ENCODE results near the gene SEMA4C.
"Not testable (repeated sequence)": the region's sequence is repeated elsewhere in the genome, so short reads cannot be mapped to it uniquely, and the experiment has no call there.

Gene SEMA4C

DNA sequence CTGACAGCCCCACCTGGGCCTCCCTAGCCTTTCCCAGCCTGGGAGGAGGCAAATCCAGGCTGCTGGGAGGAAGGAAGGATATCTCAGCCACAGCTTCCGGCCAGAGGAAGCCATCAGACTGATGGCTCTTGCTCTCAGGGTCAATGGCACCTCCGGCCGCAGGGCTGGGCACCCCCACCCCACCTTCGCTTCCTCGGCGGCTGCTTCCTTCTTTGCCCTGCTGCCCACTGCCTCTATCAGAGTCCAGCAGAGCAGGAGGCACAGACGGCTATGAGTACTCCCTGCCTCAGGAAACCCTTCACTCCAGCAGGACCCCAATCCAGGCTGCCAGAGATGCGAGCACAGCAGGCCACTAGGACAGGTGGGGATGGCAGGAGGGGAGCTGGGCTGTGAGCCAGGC, 3.3 kb downstream of the SEMA4C start:
- DNase-seq (ENCODE audit: low spot score): no peak

DNA sequence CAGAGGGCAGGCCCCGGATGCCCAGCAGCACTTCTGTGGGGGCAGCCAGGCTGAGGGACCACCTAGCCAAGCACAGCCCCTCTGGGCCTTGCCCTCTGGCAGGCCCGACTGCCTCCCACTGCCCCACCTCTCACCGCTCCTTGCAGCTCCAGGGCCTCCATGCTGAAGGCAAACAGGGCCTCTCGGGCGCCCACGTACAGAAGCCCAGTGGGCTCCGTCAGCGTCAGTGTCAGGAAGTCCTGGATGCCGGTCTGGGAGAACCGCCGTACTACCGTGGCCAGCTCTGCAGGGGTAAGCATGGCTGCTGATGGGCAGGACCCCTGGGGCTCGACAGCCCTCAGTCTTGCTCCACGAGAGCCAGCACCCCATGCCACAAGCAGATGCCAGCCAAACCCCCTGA, 3.7 kb downstream of the SEMA4C start:
- DNase-seq (ENCODE audit: low spot score): no peak

DNA sequence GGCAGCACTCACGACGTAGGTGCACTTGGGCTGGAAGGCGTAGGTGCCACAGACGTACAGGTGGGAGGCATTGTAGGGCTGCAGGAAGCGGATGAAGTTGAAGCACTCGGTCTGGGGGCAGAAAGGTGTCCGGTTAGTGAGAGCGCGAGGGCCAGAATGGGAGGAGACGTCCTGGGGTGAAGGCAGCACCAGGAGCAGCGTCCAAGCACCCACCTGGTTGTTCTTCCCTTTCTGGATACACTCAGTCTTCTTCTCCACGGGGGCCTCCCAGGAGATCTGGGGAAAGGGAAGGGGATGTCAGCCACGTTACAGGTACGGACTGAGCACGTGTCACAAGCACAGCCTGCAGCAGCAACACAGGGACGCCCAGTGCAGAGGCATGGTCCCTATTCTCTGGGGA, 4.2 kb downstream of the SEMA4C start:
- DNase-seq (ENCODE audit: low spot score): no peak

DNA sequence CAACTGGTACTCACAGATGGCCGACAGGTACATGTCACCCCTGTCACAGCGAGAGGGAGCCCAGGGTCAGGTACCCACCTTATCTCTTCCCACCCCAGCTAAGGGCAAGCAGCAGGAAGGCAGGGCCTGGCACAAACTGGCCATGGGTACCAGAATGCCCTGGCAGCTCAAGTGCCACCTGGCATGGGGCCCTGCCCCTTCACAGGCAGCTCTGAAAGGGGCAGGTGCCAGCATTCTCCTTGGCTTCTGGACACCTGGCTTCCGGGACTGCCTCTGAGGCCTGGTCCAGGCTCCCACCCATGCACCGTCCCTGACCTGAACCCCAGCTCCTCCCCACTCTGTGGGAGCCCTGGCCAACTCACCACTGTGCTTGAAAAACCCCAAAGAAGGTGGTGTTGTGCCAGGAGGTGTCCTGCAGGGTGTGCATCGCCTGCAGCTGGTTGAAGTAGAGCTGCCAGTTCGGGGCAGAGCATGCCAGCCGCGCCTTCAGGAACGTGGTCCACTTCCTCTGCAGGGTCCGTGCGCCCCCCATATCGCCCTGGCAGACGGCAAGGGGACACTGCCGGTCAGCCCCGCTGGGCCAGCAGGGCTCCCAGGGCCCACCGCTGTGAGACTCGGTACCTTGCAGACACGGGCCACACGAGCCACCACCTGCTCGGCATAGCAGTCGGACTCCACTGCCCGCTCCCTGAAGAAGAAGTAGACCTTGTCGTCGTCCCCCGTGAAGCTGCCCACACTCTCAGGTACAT, 5.4 kb downstream of the SEMA4C start:
- no peak for DNase-seq (ENCODE audit: low spot score)

DNA sequence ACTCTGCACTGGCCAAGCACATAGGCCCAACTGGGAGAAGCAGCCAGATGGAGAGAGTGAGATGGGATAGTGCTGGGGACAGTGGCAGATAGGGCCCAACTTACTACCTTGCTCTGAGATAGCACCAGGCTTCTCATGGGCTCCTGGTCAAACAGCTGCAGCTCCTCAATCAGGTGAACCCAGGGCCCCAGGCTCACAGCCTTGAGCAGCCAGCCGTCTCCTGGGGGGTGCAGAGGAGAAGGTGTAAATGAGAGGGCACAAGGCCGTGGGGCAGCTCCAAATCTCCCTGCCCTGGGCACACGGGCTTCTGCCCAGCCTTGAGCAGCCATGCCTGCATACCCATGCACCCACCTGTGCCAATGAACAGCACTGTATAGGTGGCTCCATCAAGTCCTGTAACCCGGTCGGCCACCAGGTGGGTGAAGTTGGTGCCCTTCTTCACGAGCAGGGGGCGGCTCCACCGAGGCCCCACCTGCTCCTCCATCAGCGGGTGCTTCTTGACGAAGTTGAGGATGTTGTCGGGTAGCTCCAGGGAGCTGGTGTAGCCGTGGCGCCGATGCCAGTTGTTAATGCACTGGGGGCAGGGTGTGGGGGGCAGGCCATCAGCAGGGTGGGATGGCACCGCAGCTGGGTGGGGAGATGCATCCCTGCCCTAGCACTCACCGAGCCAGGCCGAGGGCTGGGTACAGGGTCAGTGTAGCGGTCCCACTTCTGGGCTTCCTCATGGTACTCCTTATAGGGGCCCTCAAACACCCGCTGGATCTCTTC, 6.1 kb downstream of the SEMA4C start:
- DNase-seq (ENCODE audit: low spot score): no peak

DNA sequence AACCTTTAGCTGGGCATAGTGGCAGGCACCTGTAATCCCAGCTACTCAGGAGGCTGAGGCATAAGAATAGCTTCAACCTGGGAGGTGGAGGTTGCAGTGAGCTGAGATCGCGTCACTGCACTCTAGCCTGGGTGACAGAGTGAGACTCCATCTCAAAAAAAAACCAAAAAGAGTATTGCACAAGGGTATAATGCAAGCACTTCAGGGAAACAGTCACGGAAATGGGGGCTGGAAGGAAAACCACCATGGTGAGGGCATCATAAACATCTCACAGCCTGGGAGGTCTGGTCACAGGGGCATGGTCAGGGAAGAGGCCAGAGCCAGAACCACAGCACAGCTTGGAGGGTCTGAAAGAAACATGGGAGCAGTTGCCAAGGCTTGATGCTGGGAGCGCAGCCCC, 6.8 kb downstream of the SEMA4C start:
- not testable (repeated sequence) for DNase-seq (ENCODE audit: low spot score)

DNA sequence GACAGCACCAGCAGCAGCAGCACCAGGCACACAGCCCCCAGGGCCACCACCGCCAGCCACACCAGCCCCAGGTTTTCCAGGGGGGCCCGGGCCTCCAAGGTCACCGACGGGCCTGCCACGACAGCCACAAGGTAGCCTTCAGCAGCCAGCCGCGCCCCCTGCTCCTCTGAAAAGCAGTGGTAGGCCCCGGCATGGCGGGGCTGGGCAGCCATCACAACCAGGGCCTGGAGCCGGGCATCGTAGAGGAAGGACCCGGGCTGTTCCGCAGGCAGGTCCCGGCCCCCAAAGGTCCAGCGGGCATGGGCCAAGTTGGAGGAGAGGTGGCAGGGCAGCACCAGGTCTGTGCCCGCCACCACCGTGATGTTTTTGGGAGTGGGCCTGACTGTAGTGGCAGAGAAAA, 8.8 kb downstream of the SEMA4C start:
- no peak for DNase-seq (ENCODE audit: low spot score)

DNA sequence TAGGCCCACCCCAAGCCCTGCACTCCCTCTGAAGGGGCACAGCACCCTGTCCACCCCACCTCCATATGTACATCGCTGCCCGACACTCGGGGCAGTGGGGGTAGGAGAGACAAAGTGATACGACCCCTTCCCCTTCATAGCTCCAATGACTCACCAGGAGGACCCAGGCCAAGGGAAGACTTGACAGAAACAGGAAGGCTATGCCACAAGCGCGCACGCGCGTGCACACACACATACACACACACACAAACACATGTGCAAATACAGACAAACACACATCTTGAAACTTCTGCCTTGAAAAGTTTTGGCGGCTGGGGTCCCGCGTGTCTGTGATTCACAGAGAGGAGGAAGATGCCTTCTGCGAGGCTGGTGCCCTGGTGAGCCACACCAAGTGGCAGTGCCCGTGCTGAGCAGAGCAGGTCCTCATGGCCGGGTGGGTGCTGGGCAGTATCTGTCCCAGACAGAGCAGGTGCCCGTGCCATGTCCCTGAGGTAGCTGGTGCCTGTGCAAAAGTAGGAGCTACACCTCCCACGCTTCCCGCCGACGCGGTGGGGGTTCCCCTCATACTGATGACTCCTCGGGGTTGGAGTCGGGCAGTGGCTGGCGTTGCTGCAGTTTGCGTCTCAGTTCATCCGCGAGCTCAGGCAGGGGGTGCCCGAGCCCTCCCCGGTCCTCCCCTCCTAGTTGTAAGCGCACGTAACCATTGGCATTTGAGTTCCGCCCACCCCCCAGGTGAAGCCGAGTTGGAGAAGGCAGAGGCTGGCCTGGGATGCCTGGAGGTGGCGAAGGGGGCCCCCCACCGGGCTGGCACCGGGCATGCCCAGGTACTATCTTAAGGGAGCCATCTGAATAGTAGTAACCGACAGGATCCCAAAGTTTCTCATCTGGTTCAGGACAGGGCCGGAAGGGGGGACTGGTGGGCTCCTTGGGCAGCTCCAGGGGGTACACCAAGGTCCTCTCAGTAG, 9.5 kb downstream of the SEMA4C start:
- no peak for DNase-seq (ENCODE audit: low spot score)

DNA sequence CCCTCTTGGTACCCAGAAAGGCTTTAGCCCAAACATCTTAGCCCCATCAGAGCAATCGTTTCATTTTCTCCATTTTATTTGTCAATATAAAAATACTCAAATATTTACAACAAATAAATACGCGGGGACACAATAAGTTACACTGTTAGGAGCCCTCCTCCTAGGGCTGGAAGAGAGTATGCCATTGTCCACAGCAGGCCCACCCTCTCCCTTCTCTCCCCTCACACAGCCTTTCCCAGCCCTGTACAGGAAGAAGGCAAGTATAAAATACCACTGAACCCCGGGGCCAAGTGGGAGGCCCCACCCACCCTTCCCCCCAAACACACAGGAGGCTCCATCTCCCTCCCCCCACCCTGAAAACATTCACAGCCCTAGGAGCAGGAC, 10.2 kb downstream of the SEMA4C start:
- DNase-seq (ENCODE audit: low spot score): no peak

DNA sequence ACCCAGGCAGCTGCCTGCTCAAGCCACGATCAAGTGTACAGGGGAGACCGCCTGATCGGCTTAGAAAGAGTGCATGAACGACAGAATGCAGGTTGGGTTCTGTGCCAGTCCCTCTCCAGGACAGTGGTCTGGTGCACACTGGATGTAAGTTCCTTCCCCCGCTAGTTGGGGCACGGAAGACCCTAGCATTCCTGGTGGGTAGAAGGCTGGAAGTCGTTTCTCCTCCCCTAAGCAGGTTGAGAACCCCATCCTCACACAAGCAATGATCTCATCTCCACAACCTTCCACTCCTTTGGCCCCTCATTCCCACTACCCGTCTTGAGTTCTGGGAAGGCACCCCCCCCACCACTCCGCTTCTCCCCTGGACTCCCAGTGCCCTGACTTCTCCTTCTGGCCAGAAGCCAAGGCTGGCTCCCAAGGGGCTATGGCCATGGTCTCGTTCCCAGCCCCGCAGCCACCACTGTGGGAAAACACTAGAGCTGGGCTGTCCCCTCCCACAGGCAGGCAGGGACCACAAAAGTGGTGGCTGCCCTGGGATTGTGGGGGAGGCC, 10.7 kb downstream of the SEMA4C start:
- no peak for DNase-seq (ENCODE audit: low spot score)

DNA sequence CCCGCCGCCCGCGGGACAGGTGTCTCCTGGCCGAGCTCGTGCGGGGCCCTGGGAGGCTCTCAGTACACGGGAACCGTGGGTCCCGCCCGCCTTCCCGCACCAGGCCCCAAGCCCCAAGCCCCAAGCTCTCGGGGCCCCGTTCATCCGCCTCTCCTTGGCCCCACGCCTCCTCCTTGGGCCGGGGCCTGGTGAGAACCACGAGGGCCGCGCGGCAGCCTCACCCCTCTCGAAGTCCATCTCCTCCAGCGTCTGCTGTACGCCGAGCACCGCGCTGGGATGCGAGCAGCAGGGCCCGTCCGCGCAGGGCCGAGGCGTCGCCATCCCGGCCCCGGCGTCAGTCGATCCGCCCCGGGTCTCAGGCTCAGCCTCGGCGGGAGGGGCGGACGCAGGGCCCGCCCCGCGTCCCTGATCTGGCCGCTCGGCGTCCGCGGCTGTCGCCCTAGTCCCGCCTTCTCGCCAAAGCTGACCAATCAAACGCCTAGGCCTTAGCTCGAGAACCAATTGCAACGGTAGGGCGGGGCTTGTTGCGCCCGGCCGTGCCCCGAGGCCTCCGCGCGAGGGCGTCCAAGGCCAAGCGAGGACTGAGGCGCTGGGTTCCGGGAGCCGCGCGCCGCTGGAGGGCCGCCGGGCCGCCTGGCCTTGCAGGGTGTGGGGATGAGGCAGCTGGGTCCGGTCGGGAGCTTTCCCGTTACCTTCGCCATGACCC, 12.1 kb downstream of the SEMA4C start, which contains the start of gene ANKRD39:
TSS of gene ANKRD39 (minus strand) at position 350 of the 706 bp plus-strand sequence. CDS start at position 321, 29 bp downstream.
- peak; percentile 96 for DNase-seq (ENCODE audit: low spot score)

DNA sequence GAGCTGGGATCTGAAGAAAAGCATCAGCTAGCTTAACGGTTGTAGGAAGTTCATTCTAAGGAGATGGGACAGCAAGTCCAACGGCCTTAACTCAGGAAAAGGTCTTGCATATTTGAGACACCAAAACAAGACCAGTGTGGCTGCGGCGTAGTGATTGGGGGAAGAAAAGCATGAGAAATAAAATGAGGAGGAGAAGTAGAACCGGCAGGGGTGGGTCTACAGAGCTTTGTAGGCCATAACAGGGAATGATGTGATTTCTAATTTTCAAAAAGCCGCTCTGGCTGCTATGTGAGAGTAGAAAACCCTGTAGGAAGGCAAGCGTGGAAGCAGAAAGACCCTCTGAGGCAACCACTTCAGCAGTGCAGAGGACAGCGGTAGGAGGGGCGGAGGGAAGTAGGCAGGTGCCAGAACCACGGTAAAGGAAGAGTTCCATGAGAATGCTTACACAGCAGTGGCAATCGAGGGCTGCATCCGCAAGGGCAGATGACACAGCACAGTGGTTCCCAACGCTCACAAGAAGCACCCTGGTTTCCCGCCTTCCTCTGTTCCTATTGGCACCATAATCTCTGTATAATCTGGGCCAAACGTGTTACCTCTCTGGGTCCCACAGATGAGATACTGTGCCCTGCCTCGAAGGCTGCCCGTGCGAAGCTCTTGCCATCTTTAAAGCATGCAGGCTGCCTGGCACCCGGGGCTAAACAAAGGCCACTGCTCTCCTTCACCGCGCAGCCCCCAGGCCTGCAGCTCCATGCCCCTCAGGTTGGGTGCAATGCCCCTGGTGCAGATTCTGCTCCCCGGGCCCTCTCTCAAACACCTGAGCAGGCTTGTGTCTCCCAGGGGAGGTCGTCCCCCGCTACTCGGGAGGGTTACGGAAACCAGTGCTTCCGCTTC, 12.9 kb downstream of the SEMA4C start:
- DNase-seq (ENCODE audit: low spot score): peak; percentile 79

DNA sequence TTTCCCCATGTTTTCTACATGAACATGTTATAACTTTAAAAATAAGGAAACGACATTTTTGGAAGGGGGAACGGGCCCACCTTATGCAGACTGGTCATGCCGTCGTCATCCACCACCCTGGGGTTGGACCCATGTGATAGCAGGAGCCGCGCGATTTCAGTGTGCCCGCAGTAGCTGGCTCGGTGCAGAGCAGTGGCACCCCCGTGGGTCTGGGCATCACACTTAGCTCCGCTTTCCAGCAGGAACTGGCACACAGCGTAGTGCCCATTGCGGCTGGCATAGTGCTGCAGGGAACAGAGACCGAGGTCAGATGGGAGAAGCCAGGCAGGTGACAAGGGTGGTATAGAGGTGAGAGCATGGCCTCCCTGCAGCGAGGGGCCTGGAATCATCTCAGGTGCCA, 16.6 kb downstream of the SEMA4C start:
- no peak for DNase-seq (ENCODE audit: low spot score)

DNA sequence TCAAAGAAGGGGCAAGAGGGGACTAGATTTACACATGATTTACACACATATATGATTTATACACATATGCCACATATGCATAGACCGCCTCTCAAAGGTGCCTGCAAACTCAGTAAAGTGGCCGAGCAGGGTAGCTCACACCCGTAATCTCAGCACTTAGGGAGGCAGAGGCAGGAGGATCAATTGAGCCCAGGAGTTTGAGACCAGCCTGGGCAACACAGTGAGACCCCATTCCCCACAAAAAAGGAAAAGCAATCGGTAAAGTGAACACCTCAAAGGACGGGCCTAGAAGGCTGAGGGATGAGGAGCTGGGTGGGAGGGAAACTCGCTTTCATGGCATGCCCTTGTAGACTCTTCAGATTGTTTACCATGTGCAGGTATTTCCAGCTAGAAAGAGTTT, 17.2 kb downstream of the SEMA4C start:
- no peak for DNase-seq (ENCODE audit: low spot score)

DNA sequence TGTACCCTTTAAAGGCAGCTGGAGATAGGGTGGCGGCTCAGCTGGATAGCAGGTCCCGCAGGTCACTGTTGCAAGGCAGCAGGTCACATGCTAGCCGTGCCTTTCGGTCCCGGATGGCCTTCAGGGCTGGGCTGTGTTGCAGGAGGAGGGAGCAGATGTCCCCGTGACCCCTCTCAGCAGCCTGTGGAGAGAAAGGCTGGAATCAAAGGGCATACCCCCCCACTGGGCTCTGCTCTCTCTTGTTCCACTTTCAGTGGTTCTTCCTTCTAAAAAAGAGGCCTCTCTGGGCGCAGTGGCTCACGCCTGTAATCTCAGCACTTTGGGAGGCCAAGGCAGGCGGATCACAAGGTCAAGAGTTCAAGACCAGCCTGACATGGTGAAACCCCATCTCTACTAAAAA, 21.6 kb downstream of the SEMA4C start:
- DNase-seq (ENCODE audit: low spot score): no peak

DNA sequence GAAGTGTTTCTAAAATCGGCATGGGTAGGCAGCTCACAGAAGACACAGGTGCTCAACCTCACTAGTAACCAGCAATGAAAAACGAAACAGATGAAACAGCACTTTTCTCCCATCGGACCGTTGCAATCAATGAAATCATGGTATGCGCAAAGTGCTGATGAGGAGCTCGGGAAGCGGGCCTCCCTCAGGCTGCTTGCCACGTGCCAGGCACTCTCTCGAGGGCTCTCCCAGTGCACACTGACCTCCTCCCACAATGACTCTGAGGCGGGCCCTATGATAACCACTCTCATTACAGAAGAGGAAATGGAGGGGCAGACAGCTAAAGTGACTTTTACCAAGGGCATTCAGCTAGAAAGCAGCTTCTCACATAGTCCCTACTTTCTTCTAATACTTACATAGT, 22.3 kb downstream of the SEMA4C start:
- DNase-seq (ENCODE audit: low spot score): no peak

DNA sequence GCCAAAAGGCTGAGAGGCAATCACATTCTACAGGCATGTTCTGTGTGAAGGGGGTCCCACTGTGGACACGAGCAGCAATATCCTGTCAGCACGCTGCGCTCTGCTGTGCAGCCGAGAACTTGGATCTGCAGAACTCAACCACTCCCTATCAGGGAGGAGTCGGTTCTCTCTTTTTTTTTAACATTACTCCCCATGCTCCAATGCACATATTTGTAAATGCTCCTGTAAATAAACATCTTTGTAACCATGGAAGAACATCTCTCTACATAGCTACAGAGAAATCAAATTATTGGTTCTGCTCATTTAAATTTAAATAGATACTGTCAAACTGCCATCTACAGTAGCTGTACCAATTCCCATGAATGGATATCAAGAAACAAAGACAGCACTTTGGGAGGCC, 23.1 kb downstream of the SEMA4C start:
- no peak for DNase-seq (ENCODE audit: low spot score)

DNA sequence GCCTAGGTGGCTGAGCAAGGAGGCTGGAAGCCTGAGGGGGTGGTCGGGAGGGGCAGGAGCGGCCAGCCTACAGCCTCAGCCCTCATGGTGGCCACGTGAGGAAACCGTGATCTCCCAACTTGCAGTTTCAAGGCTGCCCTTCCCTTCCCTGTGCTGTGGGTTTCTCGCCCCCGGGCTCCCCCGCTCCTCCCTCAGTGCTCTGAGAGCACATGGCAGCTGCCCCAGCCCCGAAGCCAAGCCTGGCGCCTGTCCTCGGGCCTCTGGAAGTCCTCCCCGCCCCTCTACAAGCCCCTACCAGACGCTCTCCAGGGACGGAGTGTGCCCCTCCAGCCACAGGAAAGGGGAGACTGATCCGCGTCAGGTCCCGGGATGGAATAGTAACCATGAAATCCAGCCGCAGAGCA, 25.5 kb downstream of the SEMA4C start:
- no peak for DNase-seq (ENCODE audit: low spot score)

DNA sequence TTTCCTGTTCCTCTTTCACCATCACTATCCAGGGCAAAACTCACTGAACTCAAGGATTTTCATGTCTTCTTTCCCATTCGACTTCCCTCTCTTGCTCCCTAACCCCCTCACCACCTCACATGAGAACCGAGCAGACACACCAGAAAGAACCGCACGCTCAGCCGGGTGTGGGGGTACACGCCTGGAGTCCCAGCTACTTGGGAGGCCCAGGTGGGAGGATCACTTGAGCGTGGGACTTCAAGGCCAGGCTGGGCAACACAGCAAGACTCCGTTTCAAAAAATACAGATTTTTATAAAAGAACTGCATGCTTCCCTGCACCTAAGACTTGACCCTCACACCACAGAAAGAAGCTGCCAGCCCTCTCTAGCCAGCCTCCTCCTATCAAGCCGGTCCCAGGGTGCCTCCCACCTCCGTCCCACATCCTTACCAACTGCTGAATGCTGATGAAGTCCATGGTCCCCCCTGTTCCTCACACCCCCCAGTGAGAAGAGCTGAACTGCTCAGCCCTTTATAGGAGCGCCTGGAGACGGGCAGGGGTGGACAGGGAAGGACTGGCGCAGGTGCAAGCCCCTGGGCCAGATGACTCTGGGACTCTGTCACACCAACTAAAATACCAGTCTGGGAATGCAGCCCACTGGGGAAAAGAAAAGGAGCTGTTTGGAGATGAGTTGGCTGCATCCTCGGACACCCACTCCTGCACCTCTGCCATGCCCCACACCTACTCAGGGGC, 26.2 kb downstream of the SEMA4C start, which contains the start of gene ANKRD23:
TSS of gene ANKRD23 (minus strand) at position 484 of the 731 bp plus-strand sequence. CDS start at position 455, 29 bp downstream.
- no peak for DNase-seq (ENCODE audit: low spot score)

DNA sequence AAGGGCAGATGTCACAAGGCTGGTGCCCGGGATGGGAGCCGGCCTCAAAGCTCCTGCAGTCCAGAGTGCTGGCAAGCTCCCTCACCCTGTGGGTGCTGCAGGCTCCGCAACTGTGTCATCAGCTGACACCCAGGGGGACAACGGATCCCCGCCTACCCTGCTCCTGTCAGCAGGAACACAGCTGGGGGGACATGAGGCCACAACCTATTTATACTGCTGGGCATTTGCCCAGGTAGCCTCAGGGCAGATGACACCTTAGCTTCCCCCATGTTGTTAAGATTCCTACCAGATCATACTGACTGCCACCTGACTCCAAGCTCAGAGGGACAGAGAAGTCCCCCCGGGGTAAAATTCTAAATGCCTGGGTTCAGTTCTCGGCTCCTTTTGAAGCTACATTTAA, 27.3 kb downstream of the SEMA4C start:
- DNase-seq (ENCODE audit: low spot score): no peak
